ENCODE results near the gene UNC50.

GRCh38 chr2:98614024-98614739 lies 5.8 kb downstream of the UNC50 start:
- TF ChIP-seq CTCF (conservative IDR thresholded peaks at IDR 0.05; ENCODE audit: low read depth in 2 of 2): no peak
- TF ChIP-seq POLR2AphosphoS5 (IDR thresholded peaks at IDR 0.05; ENCODE audit: low read depth): no peak
- TF ChIP-seq ETS1 (IDR thresholded peaks at IDR 0.05): no peak

All from GM23338 (cell line).